GM21786 (cell line): ENCODE data around the gene TRIM71.
"Not testable (repeated sequence)": the region's sequence is repeated elsewhere in the genome, so short reads cannot be mapped to it uniquely, and the experiment has no call there.

Experiments used
- ATAC-seq: cut with Tn5 transposase; IDR thresholded peaks from one replicate; pipeline ENCODE4 v1.9.1; 2021; ENCODE audit not compliant: unreplicated experiment

The TRIM71 gene

GRCh38 chr3:32922078-32922477, 104.3 kb downstream of the TRIM71 start:
- no peak for ATAC-seq

DNA sequence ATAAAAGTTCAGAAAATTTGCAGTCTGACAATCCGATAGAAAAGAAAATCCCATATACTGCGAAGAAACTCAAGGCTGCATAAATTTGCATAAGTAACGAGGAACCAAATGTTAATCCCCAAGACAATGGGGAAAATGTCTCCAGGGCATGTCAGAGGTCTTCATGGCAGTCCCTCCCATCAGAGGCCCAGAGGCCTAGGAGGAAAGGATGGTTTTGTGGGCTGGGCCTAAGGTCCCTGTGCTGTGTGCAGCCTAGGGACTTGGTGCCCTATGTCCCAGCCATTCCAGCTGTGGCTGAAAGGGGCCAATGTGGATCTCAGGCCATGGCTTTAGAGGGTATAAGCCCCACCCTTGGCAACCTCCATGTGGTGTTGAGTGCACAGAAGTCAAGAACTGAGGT, 112.4 kb downstream of the TRIM71 start:
- ATAC-seq = no peak

- not testable (repeated sequence) for ATAC-seq
These were observed 113.5 kb downstream of the TRIM71 start for GRCh38 chr3:32931273-32931672.

DNA sequence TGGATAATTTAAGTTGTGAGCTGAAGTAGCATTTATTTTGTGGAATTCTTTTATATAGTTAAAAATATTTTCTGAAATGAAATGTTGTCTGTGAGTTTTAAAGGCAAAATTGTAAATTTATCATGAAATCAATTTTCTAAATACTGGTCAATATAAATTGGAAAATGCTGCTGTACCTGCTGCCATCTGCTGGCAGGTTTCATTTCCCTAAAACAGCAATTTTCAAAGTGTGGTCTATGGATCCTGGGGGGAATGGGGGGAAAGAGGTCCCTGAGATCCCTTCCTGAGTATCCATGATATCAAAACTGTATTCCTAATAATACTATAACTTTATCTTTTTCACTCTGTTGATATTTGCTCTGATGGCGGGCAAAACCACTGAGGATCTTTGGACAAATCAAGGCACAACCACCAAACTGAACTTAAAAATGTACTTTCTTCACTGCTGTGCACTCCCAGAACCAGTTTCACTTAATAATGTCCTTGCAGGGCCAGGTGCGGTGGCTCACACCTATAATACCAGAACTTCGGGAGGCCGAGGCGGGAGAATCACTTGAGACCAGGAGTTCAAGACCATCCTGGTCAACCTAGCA, 116.4 kb downstream of the TRIM71 start:
- ATAC-seq = no peak

- no peak for ATAC-seq
These were observed 119.5 kb downstream of the TRIM71 start for GRCh38 chr3:32937331-32937730.

GRCh38 chr3:32939531-32940284, 121.9 kb downstream of the TRIM71 start:
- not testable (repeated sequence) for ATAC-seq

DNA sequence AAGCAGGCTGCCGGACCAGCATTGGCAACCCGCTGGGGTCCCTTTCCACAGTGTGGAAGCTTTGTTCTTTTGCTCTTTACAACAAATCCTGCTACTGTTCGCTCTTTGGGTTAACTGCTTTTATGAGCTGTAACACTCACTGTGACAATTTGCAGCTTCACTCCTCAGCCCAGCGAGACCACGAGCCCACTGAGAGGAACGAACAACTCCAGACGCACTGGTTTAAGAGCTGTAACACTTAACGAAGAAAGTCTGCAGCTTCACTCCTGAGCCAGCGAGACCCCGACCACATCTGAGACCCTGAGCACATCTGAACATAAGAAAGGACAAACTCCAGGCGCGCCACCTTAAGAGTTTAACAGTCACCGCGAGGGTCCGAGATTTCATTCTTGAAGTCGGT, 122.9 kb downstream of the TRIM71 start:
- ATAC-seq = no peak

DNA sequence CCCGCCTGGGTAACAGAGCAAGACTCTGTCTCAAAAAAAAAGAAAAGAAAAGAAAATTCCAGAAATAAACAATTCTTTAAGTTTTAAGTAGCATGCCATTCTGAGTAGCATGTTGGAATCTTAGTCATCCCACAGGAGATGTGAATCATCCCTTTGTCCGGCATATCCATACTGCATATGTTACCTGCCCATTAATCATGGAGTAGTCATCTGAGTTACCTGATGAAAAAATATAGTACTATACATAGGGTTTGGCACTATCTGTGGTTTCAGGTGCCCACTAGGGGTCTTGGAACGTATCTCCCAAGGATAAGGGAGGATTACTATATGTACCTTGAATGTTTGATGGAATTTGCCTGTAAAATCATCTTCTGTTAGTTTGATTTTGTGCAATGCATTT, 127.3 kb downstream of the TRIM71 start:
- ATAC-seq = no peak

DNA sequence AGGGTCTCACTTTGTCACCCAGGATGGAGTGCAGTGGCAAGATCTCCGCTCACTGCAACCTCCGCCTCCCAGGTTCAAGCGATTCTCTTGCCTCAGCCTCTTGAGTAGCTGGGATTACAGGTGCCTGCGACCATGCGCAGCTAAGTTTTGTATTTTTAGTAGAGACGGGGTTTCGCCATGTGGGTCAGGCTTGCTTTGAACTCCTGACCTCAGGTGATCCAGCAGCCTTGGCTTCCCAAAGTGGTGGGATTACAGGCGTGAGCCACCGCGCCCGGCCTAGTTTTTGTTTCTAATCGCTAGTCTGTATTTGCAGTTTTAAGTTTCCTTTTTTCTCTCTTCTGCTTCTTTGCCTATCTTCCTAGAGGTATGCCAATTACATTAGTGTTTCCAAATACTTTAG, 127.8 kb downstream of the TRIM71 start:
- not testable (repeated sequence) for ATAC-seq

- ATAC-seq = peak; percentile 31
These were observed 129.4 kb downstream of the TRIM71 start for GRCh38 chr3:32946973-32947788.
